NB4 (cell line): Measurements from ENCODE around the gene STX2.

Source experiments
- MYC ChIP-seq: IDR thresholded peaks from 2 replicates; pipeline ENCODE4 v1.6.1; 2011; ENCODE audit warnings: low read depth, low read length
- POLR2A ChIP-seq: IDR thresholded peaks from 2 replicates; pipeline ENCODE4 v1.6.1; 2011; ENCODE audit warnings: mild to moderate bottlenecking; ENCODE audit not compliant: insufficient read length; ENCODE audit errors: extremely low read depth
- TF ChIP-seq, protein P1 (sequence below): IDR thresholded peaks from 2 replicates; pipeline ENCODE4 v1.6.1; 2011; ENCODE audit warnings: low read depth, low read length
- TF ChIP-seq, protein P2 (sequence below): IDR thresholded peaks from one replicate; pipeline ENCODE4 v1.5.1; 2012; ENCODE audit warnings: low read depth, low read length

DNA sequence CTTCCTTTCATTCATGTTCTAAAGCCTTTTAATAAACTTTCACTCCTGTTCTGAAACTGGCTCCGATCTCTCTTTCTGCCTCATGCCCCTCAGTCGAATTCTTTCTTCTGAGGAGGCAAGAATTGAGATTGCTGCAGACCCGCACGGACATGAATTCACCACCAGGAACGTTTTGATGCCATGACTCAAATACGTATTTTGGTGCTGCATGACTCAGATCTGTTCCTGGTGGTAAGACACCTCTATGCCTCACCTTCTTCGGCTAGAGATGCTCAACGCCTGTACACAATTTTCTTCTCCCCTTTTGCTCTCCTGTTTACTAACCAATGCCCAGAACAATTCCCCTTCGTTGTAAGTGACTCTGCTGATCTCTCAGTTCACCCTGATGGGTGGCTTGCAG lies 70.9 kb downstream of the STX2 start:
- TF ChIP-seq, protein P1, sequence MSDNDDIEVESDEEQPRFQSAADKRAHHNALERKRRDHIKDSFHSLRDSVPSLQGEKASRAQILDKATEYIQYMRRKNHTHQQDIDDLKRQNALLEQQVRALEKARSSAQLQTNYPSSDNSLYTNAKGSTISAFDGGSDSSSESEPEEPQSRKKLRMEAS, result no peak
- TF ChIP-seq, protein P2, sequence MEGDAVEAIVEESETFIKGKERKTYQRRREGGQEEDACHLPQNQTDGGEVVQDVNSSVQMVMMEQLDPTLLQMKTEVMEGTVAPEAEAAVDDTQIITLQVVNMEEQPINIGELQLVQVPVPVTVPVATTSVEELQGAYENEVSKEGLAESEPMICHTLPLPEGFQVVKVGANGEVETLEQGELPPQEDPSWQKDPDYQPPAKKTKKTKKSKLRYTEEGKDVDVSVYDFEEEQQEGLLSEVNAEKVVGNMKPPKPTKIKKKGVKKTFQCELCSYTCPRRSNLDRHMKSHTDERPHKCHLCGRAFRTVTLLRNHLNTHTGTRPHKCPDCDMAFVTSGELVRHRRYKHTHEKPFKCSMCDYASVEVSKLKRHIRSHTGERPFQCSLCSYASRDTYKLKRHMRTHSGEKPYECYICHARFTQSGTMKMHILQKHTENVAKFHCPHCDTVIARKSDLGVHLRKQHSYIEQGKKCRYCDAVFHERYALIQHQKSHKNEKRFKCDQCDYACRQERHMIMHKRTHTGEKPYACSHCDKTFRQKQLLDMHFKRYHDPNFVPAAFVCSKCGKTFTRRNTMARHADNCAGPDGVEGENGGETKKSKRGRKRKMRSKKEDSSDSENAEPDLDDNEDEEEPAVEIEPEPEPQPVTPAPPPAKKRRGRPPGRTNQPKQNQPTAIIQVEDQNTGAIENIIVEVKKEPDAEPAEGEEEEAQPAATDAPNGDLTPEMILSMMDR, result no peak
- TF ChIP-seq MYC (no peak), POLR2A (no peak)
